Measurements from ENCODE around the gene OTUB2. TPM values are rescaled to one million over a fixed set of nuclear protein-coding genes. Genes with fewer than 3 reads are reported as not detected.

OTUB2 gene
- total RNA-seq, 1 donor from 2014 or later, result 1.7 TPM

DNA sequence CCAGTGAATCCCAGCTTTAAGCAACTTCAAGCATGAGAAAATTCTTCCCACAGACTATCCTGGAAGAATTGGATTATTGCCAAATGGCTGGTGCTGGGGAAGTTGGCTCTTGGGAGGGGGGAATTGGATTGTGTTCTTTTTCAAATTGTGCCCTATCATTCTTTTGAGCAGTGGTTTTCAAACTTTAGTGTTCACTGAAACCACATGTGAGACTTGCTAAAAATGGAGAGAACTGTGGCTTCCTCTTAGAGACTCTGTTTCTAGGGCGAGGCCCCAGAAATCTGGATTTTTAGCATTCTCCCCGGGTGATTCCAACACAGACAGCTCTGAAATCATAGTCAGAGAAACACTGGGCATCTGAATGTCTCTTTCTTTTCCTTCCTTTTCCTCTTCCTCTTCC lies 14.3 kb upstream of the OTUB2 start:
- Histone ChIP-seq H3K4me1 (no peaks in the 10 kb centered on the region), H3K36me3 (no peaks in the 10 kb centered on the region), H3K4me3 (no peak overlapping the region), H3K27ac (no peak overlapping the region), H3K27me3 (no peaks in the 10 kb centered on the region), H3K9me3 (no peaks in the 10 kb centered on the region)
- TF ChIP-seq, protein P1, sequence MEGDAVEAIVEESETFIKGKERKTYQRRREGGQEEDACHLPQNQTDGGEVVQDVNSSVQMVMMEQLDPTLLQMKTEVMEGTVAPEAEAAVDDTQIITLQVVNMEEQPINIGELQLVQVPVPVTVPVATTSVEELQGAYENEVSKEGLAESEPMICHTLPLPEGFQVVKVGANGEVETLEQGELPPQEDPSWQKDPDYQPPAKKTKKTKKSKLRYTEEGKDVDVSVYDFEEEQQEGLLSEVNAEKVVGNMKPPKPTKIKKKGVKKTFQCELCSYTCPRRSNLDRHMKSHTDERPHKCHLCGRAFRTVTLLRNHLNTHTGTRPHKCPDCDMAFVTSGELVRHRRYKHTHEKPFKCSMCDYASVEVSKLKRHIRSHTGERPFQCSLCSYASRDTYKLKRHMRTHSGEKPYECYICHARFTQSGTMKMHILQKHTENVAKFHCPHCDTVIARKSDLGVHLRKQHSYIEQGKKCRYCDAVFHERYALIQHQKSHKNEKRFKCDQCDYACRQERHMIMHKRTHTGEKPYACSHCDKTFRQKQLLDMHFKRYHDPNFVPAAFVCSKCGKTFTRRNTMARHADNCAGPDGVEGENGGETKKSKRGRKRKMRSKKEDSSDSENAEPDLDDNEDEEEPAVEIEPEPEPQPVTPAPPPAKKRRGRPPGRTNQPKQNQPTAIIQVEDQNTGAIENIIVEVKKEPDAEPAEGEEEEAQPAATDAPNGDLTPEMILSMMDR (IDR thresholded peaks at IDR 0.05), result no peak
- intact Hi-C loops (cut with DNase I), result no loop called here
- no peak for DNase-seq (ENCODE audit: extremely low spot score in 2 of 2)

GRCh38 chr14:94014382-94014781 lies 11.8 kb upstream of the OTUB2 start:
- Histone ChIP-seq H3K4me1 (no peaks in the 10 kb centered on the region), H3K27ac (no peak overlapping the region), H3K36me3 (no peaks in the 10 kb centered on the region), H3K9me3 (no peaks in the 10 kb centered on the region), H3K4me3 (no peak overlapping the region), H3K27me3 (no peaks in the 10 kb centered on the region)
- TF ChIP-seq, protein P1 (IDR thresholded peaks at IDR 0.05), result no peak
- TF ChIP-seq POLR2A (IDR thresholded peaks at IDR 0.05) (no peak), POLR2AphosphoS5 (IDR thresholded peaks at IDR 0.05; ENCODE audit: insufficient read depth in 1 of 2, low read depth in 1 of 2) (no peak)
- intact Hi-C loops (cut with DNase I), result no loop called here
- no peak for DNase-seq (ENCODE audit: extremely low spot score in 2 of 2)

DNA sequence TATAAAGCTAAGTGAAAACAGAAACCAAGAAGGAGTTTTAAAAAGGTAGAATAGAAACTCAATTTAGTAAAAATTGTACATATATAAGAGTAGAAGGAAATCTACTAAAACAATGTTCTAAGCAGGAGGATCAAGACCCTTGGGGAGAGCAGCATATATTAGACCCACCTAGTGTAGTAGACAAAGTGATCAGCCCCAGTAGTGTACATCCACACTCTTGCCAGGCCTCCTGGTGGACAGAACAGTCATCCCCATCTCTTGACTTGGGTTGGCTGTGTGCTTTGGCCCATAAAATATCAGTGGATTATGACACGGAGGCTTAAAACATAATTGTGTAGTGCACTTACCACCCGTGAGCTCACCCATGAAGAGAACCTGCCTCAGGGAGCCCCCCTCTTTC lies 10.9 kb upstream of the OTUB2 start:
- no peak for TF ChIP-seq POLR2AphosphoS5 (IDR thresholded peaks at IDR 0.05; ENCODE audit: insufficient read depth in 1 of 2, low read depth in 1 of 2)
- no peak overlapping the region for H3K4me3 ChIP-seq
- no peak overlapping the region for H3K27ac ChIP-seq
- no peak for DNase-seq (ENCODE audit: extremely low spot score in 2 of 2)
- no peaks in the 10 kb centered on the region for H3K9me3 ChIP-seq
- no peaks in the 10 kb centered on the region for H3K4me1 ChIP-seq
- intact Hi-C loops (cut with DNase I), result no loop called here
- no peaks in the 10 kb centered on the region for H3K36me3 ChIP-seq
- H3K27me3 ChIP-seq, result no peaks in the 10 kb centered on the region

DNA sequence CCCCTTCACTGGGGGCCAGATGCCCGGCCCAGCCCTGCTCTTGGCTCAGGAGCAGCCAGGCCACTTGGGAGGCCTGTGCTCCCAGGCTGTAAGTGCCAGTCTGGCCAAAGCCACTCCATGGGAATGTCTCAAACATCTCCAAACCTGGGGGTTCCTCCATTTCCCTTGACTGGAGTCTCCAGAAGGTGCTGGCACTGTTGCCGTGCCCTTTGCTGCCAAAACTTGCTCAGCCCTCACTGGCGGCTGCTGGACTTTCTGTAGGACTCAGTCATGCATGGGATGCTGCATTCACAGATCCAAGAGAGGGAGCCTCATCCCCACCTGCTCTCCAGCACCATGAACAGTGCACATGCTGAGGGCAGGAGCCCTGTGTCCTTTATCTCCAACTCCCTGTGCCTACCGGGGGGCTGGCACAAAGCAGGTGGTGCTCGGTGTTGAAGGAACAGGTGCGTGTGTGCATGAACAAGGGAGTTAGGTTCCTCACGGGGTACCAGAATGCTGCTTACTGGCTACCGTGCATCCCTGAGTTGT lies 9.6 kb upstream of the OTUB2 start:
- no peak overlapping the region for H3K4me3 ChIP-seq
- no peaks in the 10 kb centered on the region for H3K36me3 ChIP-seq
- intact Hi-C loops (cut with DNase I), result no loop called here
- H3K4me1 ChIP-seq, result no peaks in the 10 kb centered on the region
- no peak for DNase-seq (ENCODE audit: extremely low spot score in 2 of 2)
- no peaks in the 10 kb centered on the region for H3K9me3 ChIP-seq
- TF ChIP-seq POLR2AphosphoS5 (IDR thresholded peaks at IDR 0.05; ENCODE audit: insufficient read depth in 1 of 2, low read depth in 1 of 2), result no peak
- TF ChIP-seq, protein P1 (IDR thresholded peaks at IDR 0.05), result no peak
- TF ChIP-seq POLR2A (IDR thresholded peaks at IDR 0.05), result no peak
- no peak overlapping the region for H3K27ac ChIP-seq
- H3K27me3 ChIP-seq, result no peaks in the 10 kb centered on the region

GRCh38 chr14:94018308-94018707 lies 7.8 kb upstream of the OTUB2 start:
- H3K4me1 ChIP-seq, result no peaks in the 10 kb centered on the region
- no peaks in the 10 kb centered on the region for H3K9me3 ChIP-seq
- intact Hi-C loops (cut with DNase I), result no loop called here
- TF ChIP-seq, protein P1 (IDR thresholded peaks at IDR 0.05), result no peak
- no peak for TF ChIP-seq POLR2AphosphoS5 (IDR thresholded peaks at IDR 0.05; ENCODE audit: insufficient read depth in 1 of 2, low read depth in 1 of 2)
- TF ChIP-seq POLR2A (IDR thresholded peaks at IDR 0.05), result no peak
- DNase-seq (ENCODE audit: extremely low spot score in 2 of 2), result no peak
- no peak overlapping the region for H3K4me3 ChIP-seq
- H3K27me3 ChIP-seq, result no peaks in the 10 kb centered on the region
- no peaks in the 10 kb centered on the region for H3K36me3 ChIP-seq
- no peak overlapping the region for H3K27ac ChIP-seq

DNA sequence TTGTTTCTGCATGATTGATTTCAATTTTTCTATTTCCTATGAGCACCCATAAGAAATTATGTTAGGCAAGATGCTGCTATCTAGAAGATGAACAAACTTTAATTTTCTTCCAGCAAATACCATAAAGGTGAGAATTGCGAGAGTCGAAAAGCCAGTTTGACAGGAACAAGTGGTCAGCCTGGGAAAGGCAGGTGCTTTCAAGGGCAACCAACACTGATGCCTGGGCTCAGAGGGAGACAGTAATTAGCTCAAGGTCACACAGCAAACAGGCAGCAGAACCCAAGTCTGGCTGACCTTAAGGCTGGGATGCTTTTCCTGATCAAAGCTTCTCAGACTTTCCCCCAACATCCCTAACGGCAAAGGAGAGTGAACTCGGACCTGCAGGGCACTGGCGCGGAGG lies 6.8 kb upstream of the OTUB2 start:
- H3K9me3 ChIP-seq, result no peaks in the 10 kb centered on the region
- H3K4me3 ChIP-seq, result no peak overlapping the region
- DNase-seq (ENCODE audit: extremely low spot score in 2 of 2), result no peak
- TF ChIP-seq POLR2A (IDR thresholded peaks at IDR 0.05) (no peak), POLR2AphosphoS5 (IDR thresholded peaks at IDR 0.05; ENCODE audit: insufficient read depth in 1 of 2, low read depth in 1 of 2) (no peak)
- TF ChIP-seq, protein P1 (IDR thresholded peaks at IDR 0.05), result no peak
- no peak overlapping the region for H3K27ac ChIP-seq
- H3K4me1 ChIP-seq, result no peaks in the 10 kb centered on the region
- no peaks in the 10 kb centered on the region for H3K36me3 ChIP-seq
- no peaks in the 10 kb centered on the region for H3K27me3 ChIP-seq
- intact Hi-C loops (cut with DNase I), result no loop called here

All from vagina (tissue), 2 donors.